ENCODE data around the gene PET100. TPM values are rescaled to one million over a fixed set of nuclear protein-coding genes. Genes with fewer than 3 reads are reported as not detected.
A peak's percentile ranks its signal among the peaks of the same experiment; 100 is the strongest.

PET100 gene
- total and polyA plus RNA-seq, 2 donors from 2014 or later: 112 to 181 TPM

DNA sequence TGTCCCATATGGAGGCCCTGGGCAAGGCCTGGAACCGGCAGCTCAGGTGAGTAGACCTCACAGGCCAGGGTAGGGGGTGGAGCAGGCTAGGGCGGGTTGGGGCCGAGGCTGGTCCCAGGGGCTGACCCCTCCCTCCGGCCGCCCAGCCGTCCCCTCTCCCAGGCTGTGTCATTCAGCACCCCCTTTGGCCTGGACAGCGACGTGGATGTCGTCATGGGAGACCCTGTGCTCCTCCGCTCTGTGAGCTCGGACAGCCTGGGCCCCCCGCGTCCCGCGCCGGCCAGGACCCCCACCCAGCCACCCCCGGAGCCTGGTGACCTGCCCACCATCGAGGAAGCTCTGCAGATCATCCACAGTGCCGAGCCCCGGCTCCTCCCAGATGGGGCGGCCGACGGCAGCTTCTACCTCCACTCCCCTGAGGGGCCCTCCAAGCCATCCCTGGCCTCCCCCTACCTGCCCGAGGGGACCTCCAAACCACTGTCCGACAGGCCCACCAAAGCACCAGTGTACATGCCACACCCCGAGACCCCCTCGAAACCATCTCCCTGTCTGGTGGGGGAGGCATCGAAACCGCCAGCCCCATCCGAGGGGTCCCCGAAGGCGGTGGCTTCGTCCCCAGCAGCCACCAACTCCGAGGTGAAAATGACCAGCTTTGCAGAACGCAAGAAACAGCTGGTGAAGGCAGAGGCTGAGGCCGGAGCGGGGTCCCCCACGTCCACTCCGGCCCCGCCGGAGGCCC lies 17.9 kb upstream of the PET100 start:
- H3K9ac ChIP-seq (ENCODE audit: low read length in 3 of 3): no peak overlapping the region
- H3K27me3 ChIP-seq (ENCODE audit: control insufficient read depth, insufficient read depth, low read length): no peaks in the 10 kb centered on the region
- peaks cover 0 to 3% (median 0%) of the 10 kb centered on the region in 3 donors for H3K36me3 ChIP-seq (ENCODE audit: control insufficient read depth in 2 of 3, insufficient read depth in 3 of 3, low read length in 3 of 3)
- TF ChIP-seq, protein P1, sequence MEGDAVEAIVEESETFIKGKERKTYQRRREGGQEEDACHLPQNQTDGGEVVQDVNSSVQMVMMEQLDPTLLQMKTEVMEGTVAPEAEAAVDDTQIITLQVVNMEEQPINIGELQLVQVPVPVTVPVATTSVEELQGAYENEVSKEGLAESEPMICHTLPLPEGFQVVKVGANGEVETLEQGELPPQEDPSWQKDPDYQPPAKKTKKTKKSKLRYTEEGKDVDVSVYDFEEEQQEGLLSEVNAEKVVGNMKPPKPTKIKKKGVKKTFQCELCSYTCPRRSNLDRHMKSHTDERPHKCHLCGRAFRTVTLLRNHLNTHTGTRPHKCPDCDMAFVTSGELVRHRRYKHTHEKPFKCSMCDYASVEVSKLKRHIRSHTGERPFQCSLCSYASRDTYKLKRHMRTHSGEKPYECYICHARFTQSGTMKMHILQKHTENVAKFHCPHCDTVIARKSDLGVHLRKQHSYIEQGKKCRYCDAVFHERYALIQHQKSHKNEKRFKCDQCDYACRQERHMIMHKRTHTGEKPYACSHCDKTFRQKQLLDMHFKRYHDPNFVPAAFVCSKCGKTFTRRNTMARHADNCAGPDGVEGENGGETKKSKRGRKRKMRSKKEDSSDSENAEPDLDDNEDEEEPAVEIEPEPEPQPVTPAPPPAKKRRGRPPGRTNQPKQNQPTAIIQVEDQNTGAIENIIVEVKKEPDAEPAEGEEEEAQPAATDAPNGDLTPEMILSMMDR (IDR thresholded peaks at IDR 0.05; ENCODE audit: borderline replicate concordance, extremely low read depth, insufficient read depth): no peak
- H3K27ac ChIP-seq (ENCODE audit: low read depth in 2 of 2, low read length in 2 of 2): no peak overlapping the region
- DNase-seq (peak in 1 of 5 donors; percentile 75), FAIRE-seq (no peak)
- no peaks in the 10 kb centered on the region for H3K9me3 ChIP-seq (ENCODE audit: control insufficient read depth in 2 of 3, insufficient read depth in 1 of 3, low read length in 3 of 3)
- H3K4me1 ChIP-seq (ENCODE audit: control insufficient read depth in 2 of 3, insufficient read depth in 2 of 3, low read depth in 1 of 3, low read length in 3 of 3): no peaks in the 10 kb centered on the region
- H3K4me3 ChIP-seq (ENCODE audit: low read length in 3 of 3): no peak overlapping the region
- intact Hi-C loops (cut with DNase I): no loop called here

DNA sequence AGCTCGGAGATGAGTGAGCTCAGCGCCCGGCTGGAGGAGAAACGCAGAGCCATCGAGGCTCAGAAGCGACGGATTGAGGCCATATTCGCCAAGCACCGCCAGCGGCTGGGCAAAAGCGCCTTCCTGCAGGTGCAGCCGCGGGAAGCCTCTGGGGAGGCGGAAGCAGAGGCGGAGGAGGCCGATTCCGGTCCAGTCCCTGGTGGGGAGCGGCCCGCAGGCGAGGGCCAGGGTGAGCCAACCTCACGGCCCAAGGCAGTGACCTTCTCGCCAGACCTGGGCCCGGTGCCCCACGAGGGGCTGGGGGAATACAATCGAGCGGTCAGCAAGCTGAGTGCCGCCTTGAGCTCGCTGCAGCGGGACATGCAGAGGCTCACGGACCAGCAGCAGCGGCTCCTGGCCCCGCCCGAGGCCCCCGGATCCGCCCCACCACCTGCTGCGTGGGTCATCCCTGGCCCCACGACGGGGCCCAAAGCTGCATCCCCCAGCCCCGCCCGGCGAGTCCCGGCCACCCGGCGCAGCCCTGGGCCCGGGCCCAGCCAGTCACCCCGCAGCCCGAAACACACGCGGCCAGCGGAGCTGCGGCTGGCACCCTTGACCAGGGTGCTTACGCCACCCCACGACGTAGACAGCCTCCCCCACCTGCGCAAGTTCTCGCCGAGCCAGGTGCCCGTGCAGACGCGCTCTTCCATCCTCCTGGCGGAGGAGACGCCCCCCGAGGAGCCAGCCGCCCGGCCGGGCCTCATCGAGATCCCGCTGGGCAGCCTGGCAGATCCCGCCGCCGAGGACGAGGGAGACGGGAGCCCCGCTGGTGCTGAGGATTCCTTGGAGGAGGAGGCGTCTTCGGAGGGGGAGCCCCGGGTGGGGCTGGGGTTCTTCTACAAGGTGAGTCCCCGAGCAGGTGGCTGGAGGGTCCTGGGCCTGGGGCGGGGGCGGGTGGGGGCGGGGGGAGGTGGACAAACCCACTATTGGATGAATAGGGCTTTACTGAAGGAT lies 17.0 kb upstream of the PET100 start:
- no peak overlapping the region for H3K9ac ChIP-seq (ENCODE audit: low read length in 3 of 3)
- TF ChIP-seq, protein P1 (IDR thresholded peaks at IDR 0.05; ENCODE audit: borderline replicate concordance, extremely low read depth, insufficient read depth): no peak
- H3K36me3 ChIP-seq (ENCODE audit: control insufficient read depth in 2 of 3, insufficient read depth in 3 of 3, low read length in 3 of 3): peaks cover 0 to 7% (median 3%) of the 10 kb centered on the region in 3 donors
- no peaks in the 10 kb centered on the region for H3K9me3 ChIP-seq (ENCODE audit: control insufficient read depth in 2 of 3, insufficient read depth in 1 of 3, low read length in 3 of 3)
- DNase-seq (peak in 2 of 5 donors; percentile 31 to 73), FAIRE-seq (no peak)
- H3K4me3 ChIP-seq (ENCODE audit: low read length in 3 of 3): no peak overlapping the region
- peaks cover 0 to 4% (median under 1%) of the 10 kb centered on the region in 3 donors for H3K4me1 ChIP-seq (ENCODE audit: control insufficient read depth in 2 of 3, insufficient read depth in 2 of 3, low read depth in 1 of 3, low read length in 3 of 3)
- H3K27ac ChIP-seq (ENCODE audit: low read depth in 2 of 2, low read length in 2 of 2): no peak overlapping the region
- no peaks in the 10 kb centered on the region for H3K27me3 ChIP-seq (ENCODE audit: control insufficient read depth, insufficient read depth, low read length)
- intact Hi-C loops (cut with DNase I): no loop called here

DNA sequence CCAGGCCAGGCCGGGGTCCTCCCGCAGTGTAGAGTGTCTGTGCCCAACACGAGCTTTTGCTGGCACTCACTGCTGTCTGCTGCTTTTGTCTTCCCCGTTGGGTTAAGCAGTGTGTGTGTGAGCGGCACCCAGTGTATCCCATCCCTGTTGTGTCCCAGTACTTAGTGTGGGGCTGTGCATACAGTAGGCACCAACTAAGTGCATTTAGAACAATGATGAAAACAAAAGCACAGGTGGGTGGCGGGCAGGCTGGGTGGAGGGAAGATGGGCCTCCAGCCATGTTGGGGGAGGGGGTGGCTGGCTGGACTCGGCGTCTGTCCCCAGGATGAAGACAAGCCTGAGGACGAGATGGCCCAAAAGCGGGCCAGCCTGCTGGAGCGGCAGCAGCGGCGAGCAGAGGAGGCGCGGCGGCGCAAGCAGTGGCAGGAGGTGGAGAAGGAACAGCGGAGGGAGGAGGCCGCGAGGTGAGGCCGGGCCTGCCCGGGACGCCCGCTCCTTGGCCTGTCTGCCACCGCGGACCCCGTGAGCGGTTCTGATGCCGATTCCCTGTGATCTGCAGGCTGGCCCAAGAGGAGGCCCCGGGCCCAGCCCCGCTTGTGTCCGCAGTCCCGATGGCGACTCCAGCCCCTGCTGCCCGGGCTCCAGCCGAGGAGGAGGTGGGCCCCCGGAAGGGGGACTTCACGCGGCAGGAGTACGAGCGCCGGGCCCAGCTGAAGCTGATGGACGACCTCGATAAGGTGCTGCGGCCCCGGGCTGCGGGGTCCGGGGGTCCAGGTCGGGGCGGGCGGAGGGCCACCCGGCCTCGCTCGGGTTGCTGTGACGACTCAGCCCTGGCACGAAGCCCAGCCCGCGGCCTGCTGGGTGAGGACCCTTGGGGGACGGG lies 14.5 kb upstream of the PET100 start:
- no peaks in the 10 kb centered on the region for H3K9me3 ChIP-seq (ENCODE audit: control insufficient read depth in 2 of 3, insufficient read depth in 1 of 3, low read length in 3 of 3)
- no peak for FAIRE-seq
- peak in 1 of 5 donors; percentile 77 for DNase-seq
- no peak overlapping the region for H3K27ac ChIP-seq (ENCODE audit: low read depth in 2 of 2, low read length in 2 of 2)
- H3K27me3 ChIP-seq (ENCODE audit: control insufficient read depth, insufficient read depth, low read length): no peaks in the 10 kb centered on the region
- peaks cover 0 to 7% (median under 1%) of the 10 kb centered on the region in 3 donors for H3K36me3 ChIP-seq (ENCODE audit: control insufficient read depth in 2 of 3, insufficient read depth in 3 of 3, low read length in 3 of 3)
- H3K9ac ChIP-seq (ENCODE audit: low read length in 3 of 3): no peak overlapping the region
- intact Hi-C loops (cut with DNase I): no loop called here
- TF ChIP-seq, protein P1 (IDR thresholded peaks at IDR 0.05; ENCODE audit: borderline replicate concordance, extremely low read depth, insufficient read depth): no peak
- peaks cover 0 to 25% (median 12%) of the 10 kb centered on the region in 3 donors for H3K4me1 ChIP-seq (ENCODE audit: control insufficient read depth in 2 of 3, insufficient read depth in 2 of 3, low read depth in 1 of 3, low read length in 3 of 3)
- H3K4me3 ChIP-seq (ENCODE audit: low read length in 3 of 3): no peak overlapping the region
